ENCODE measurements around the gene FHIT.

Gene FHIT

GRCh38 chr3:60434950-60435349, 816.3 kb downstream of the FHIT start:
- Histone ChIP-seq H3K9ac (ENCODE audit: low read length) (no peak overlapping the region), H3K36me3 (ENCODE audit: control insufficient read depth, insufficient read depth, low read length) (no peaks in the 10 kb centered on the region), H3K27me3 (ENCODE audit: control insufficient read depth, insufficient read depth, low read length) (no peaks in the 10 kb centered on the region), H3K9me3 (ENCODE audit: control insufficient read depth, insufficient read depth, low read depth, low read length) (no peaks in the 10 kb centered on the region), H3K4me1 (ENCODE audit: control insufficient read depth, insufficient read depth, low read length) (peaks cover 7% of the 10 kb centered on the region), H3K27ac (ENCODE audit: low read depth, low read length) (no peak overlapping the region), H3K4me3 (ENCODE audit: low read depth, low read length) (no peak overlapping the region)

- Histone ChIP-seq H3K27ac (ENCODE audit: low read depth, low read length) (no peak overlapping the region), H3K9ac (ENCODE audit: low read length) (no peak overlapping the region), H3K4me1 (ENCODE audit: control insufficient read depth, insufficient read depth, low read length) (0 out of 2 replicates have a peak, but pooled peaks cover 3% of the 10 kb centered on the region), H3K9me3 (ENCODE audit: control insufficient read depth, insufficient read depth, low read depth, low read length) (no peaks in the 10 kb centered on the region), H3K27me3 (ENCODE audit: control insufficient read depth, insufficient read depth, low read length) (no peaks in the 10 kb centered on the region), H3K36me3 (ENCODE audit: control insufficient read depth, insufficient read depth, low read length) (no peaks in the 10 kb centered on the region), H3K4me3 (ENCODE audit: low read depth, low read length) (no peak overlapping the region)
Measured at GRCh38 chr3:60434323-60434722, 816.9 kb downstream of the FHIT start.

GRCh38 chr3:60431599-60431958, 819.7 kb downstream of the FHIT start:
- no peaks in the 10 kb centered on the region for H3K9me3 ChIP-seq (ENCODE audit: control insufficient read depth, insufficient read depth, low read depth, low read length)
- 0 out of 2 replicates have a peak, but pooled peaks cover 3% of the 10 kb centered on the region for H3K4me1 ChIP-seq (ENCODE audit: control insufficient read depth, insufficient read depth, low read length)
- H3K27ac ChIP-seq (ENCODE audit: low read depth, low read length): no peak overlapping the region
- no peak overlapping the region for H3K4me3 ChIP-seq (ENCODE audit: low read depth, low read length)
- H3K27me3 ChIP-seq (ENCODE audit: control insufficient read depth, insufficient read depth, low read length): no peaks in the 10 kb centered on the region
- no peak overlapping the region for H3K9ac ChIP-seq (ENCODE audit: low read length)
- no peaks in the 10 kb centered on the region for H3K36me3 ChIP-seq (ENCODE audit: control insufficient read depth, insufficient read depth, low read length)

GRCh38 chr3:60430205-60430604, 821.0 kb downstream of the FHIT start:
- Histone ChIP-seq H3K36me3 (ENCODE audit: control insufficient read depth, insufficient read depth, low read length) (no peaks in the 10 kb centered on the region), H3K4me3 (ENCODE audit: low read depth, low read length) (no peak overlapping the region), H3K27me3 (ENCODE audit: control insufficient read depth, insufficient read depth, low read length) (no peaks in the 10 kb centered on the region), H3K27ac (ENCODE audit: low read depth, low read length) (no peak overlapping the region), H3K9ac (ENCODE audit: low read length) (no peak overlapping the region), H3K4me1 (ENCODE audit: control insufficient read depth, insufficient read depth, low read length) (0 out of 2 replicates have a peak, but pooled peaks cover 3% of the 10 kb centered on the region), H3K9me3 (ENCODE audit: control insufficient read depth, insufficient read depth, low read depth, low read length) (no peaks in the 10 kb centered on the region)

- Histone ChIP-seq H3K4me3 (ENCODE audit: low read depth, low read length) (no peak overlapping the region), H3K9ac (ENCODE audit: low read length) (no peak overlapping the region), H3K4me1 (ENCODE audit: control insufficient read depth, insufficient read depth, low read length) (no peaks in the 10 kb centered on the region), H3K27ac (ENCODE audit: low read depth, low read length) (no peak overlapping the region), H3K9me3 (ENCODE audit: control insufficient read depth, insufficient read depth, low read depth, low read length) (no peaks in the 10 kb centered on the region), H3K36me3 (ENCODE audit: control insufficient read depth, insufficient read depth, low read length) (no peaks in the 10 kb centered on the region), H3K27me3 (ENCODE audit: control insufficient read depth, insufficient read depth, low read length) (no peaks in the 10 kb centered on the region)
Measured at GRCh38 chr3:60427109-60427508, 824.1 kb downstream of the FHIT start.

GRCh38 chr3:60424942-60425341, 826.3 kb downstream of the FHIT start:
- no peaks in the 10 kb centered on the region for H3K4me1 ChIP-seq (ENCODE audit: control insufficient read depth, insufficient read depth, low read length)
- H3K27ac ChIP-seq (ENCODE audit: low read depth, low read length): no peak overlapping the region
- H3K9ac ChIP-seq (ENCODE audit: low read length): no peak overlapping the region
- H3K27me3 ChIP-seq (ENCODE audit: control insufficient read depth, insufficient read depth, low read length): no peaks in the 10 kb centered on the region
- no peaks in the 10 kb centered on the region for H3K9me3 ChIP-seq (ENCODE audit: control insufficient read depth, insufficient read depth, low read depth, low read length)
- H3K36me3 ChIP-seq (ENCODE audit: control insufficient read depth, insufficient read depth, low read length): no peaks in the 10 kb centered on the region
- no peak overlapping the region for H3K4me3 ChIP-seq (ENCODE audit: low read depth, low read length)

GRCh38 chr3:60424034-60424433, 827.2 kb downstream of the FHIT start:
- no peaks in the 10 kb centered on the region for H3K36me3 ChIP-seq (ENCODE audit: control insufficient read depth, insufficient read depth, low read length)
- H3K27me3 ChIP-seq (ENCODE audit: control insufficient read depth, insufficient read depth, low read length): no peaks in the 10 kb centered on the region
- H3K27ac ChIP-seq (ENCODE audit: low read depth, low read length): no peak overlapping the region
- H3K9ac ChIP-seq (ENCODE audit: low read length): no peak overlapping the region
- no peaks in the 10 kb centered on the region for H3K4me1 ChIP-seq (ENCODE audit: control insufficient read depth, insufficient read depth, low read length)
- no peak overlapping the region for H3K4me3 ChIP-seq (ENCODE audit: low read depth, low read length)
- H3K9me3 ChIP-seq (ENCODE audit: control insufficient read depth, insufficient read depth, low read depth, low read length): no peaks in the 10 kb centered on the region

GRCh38 chr3:60423556-60423955, 827.7 kb downstream of the FHIT start:
- Histone ChIP-seq H3K4me3 (ENCODE audit: low read depth, low read length) (no peak overlapping the region), H3K27me3 (ENCODE audit: control insufficient read depth, insufficient read depth, low read length) (no peaks in the 10 kb centered on the region), H3K9me3 (ENCODE audit: control insufficient read depth, insufficient read depth, low read depth, low read length) (no peaks in the 10 kb centered on the region), H3K36me3 (ENCODE audit: control insufficient read depth, insufficient read depth, low read length) (no peaks in the 10 kb centered on the region), H3K9ac (ENCODE audit: low read length) (no peak overlapping the region), H3K4me1 (ENCODE audit: control insufficient read depth, insufficient read depth, low read length) (no peaks in the 10 kb centered on the region), H3K27ac (ENCODE audit: low read depth, low read length) (no peak overlapping the region)

GRCh38 chr3:60421749-60422446, 829.4 kb downstream of the FHIT start:
- Histone ChIP-seq H3K27me3 (ENCODE audit: control insufficient read depth, insufficient read depth, low read length) (no peaks in the 10 kb centered on the region), H3K4me3 (ENCODE audit: low read depth, low read length) (no peak overlapping the region), H3K9ac (ENCODE audit: low read length) (no peak overlapping the region), H3K4me1 (ENCODE audit: control insufficient read depth, insufficient read depth, low read length) (no peaks in the 10 kb centered on the region), H3K36me3 (ENCODE audit: control insufficient read depth, insufficient read depth, low read length) (no peaks in the 10 kb centered on the region), H3K9me3 (ENCODE audit: control insufficient read depth, insufficient read depth, low read depth, low read length) (no peaks in the 10 kb centered on the region), H3K27ac (ENCODE audit: low read depth, low read length) (no peak overlapping the region)

GRCh38 chr3:60417576-60417975, 833.7 kb downstream of the FHIT start:
- H3K4me3 ChIP-seq (ENCODE audit: low read depth, low read length): no peak overlapping the region
- no peaks in the 10 kb centered on the region for H3K9me3 ChIP-seq (ENCODE audit: control insufficient read depth, insufficient read depth, low read depth, low read length)
- H3K36me3 ChIP-seq (ENCODE audit: control insufficient read depth, insufficient read depth, low read length): no peaks in the 10 kb centered on the region
- no peak overlapping the region for H3K9ac ChIP-seq (ENCODE audit: low read length)
- no peak overlapping the region for H3K27ac ChIP-seq (ENCODE audit: low read depth, low read length)
- no peaks in the 10 kb centered on the region for H3K27me3 ChIP-seq (ENCODE audit: control insufficient read depth, insufficient read depth, low read length)
- H3K4me1 ChIP-seq (ENCODE audit: control insufficient read depth, insufficient read depth, low read length): no peaks in the 10 kb centered on the region

- no peaks in the 10 kb centered on the region for H3K27me3 ChIP-seq (ENCODE audit: control insufficient read depth, insufficient read depth, low read length)
- no peaks in the 10 kb centered on the region for H3K9me3 ChIP-seq (ENCODE audit: control insufficient read depth, insufficient read depth, low read depth, low read length)
- H3K36me3 ChIP-seq (ENCODE audit: control insufficient read depth, insufficient read depth, low read length): no peaks in the 10 kb centered on the region
- H3K9ac ChIP-seq (ENCODE audit: low read length): no peak overlapping the region
- H3K4me3 ChIP-seq (ENCODE audit: low read depth, low read length): no peak overlapping the region
- no peak overlapping the region for H3K27ac ChIP-seq (ENCODE audit: low read depth, low read length)
- peaks cover 18% of the 10 kb centered on the region for H3K4me1 ChIP-seq (ENCODE audit: control insufficient read depth, insufficient read depth, low read length)
Measured at GRCh38 chr3:60414011-60414410, 837.2 kb downstream of the FHIT start.
